GM12891 (cell line): ENCODE data around the gene ICOS.

Experiments used
- POLR2A ChIP-seq: IDR thresholded peaks from 2 replicates; pipeline ENCODE4 v1.6.1; 2011; ENCODE audit warnings: low read depth, low read length, control low read depth
- POLR2AphosphoS5 ChIP-seq: IDR thresholded peaks from 2 replicates; pipeline ENCODE4 v1.6.1; 2011; ENCODE audit warnings: low read depth, low read length, control low read depth
- SPI1 ChIP-seq: IDR thresholded peaks from 2 replicates; pipeline ENCODE4 v1.6.1; 2011; ENCODE audit warnings: low read depth, low read length, control low read depth
- TAF1 ChIP-seq: IDR thresholded peaks from 2 replicates; pipeline ENCODE4 v1.6.1; 2011; ENCODE audit warnings: low read depth, low read length, control low read depth

- TF ChIP-seq POLR2AphosphoS5, result no peak
- TF ChIP-seq POLR2A, result no peak
- TF ChIP-seq TAF1, result no peak
- no peak for TF ChIP-seq SPI1
Observed at GRCh38 chr2:203982276-203982675, 45.7 kb downstream of the ICOS start.
